ENCODE measurements around the gene ALKBH5.

Gene ALKBH5

GRCh38 chr17:18140648-18141047 is 43.0 kb upstream of the ALKBH5 start (continued):
- TF ChIP-seq ZNF596 (tag by site-specific recombination; IDR thresholded peaks at IDR 0.05): no peak
- TF ChIP-seq ZNF146 (tag by site-specific recombination; IDR thresholded peaks at IDR 0.05): no peak

- H3K4me1 ChIP-seq (ENCODE audit: control insufficient read depth, insufficient read depth, low read length): no peaks in the 10 kb centered on the region
- no peaks in the 10 kb centered on the region for H3K9me3 ChIP-seq (ENCODE audit: control insufficient read depth, insufficient read depth, low read depth, low read length)
- CTCF ChIA-PET: interaction anchor here (0.6 to 2.9 kb wide), 29 partner anchors 9 to 416 kb away, joined by 3 to 32 read pairs (median 4); partner anchors contain the start of genes ALKBH5 and MIEF2
- no peak overlapping the region for H3K4me3 ChIP-seq (ENCODE audit: low read depth, low read length)
- POLR2A ChIA-PET: no interaction called here
- no peak overlapping the region for H3K27ac ChIP-seq (ENCODE audit: extremely low read depth, low read depth, low read length)
- TF ChIP-seq ZNF654 (tag by site-specific recombination; IDR thresholded peaks at IDR 0.05; ENCODE audit: low read depth) (peak; percentile 75), CTCF (tag by site-specific recombination; IDR thresholded peaks at IDR 0.05) (peak; percentile 31; the same call in 1 of the 2 replicates), ZNF398 (tag by site-specific recombination; IDR thresholded peaks at IDR 0.05) (no peak), KLF9 (tag by site-specific recombination; IDR thresholded peaks at IDR 0.05; ENCODE audit: low read depth) (no peak)
- H3K36me3 ChIP-seq (ENCODE audit: control insufficient read depth in 2 of 2, insufficient read depth in 1 of 2, low read length in 2 of 2): no peaks in the 10 kb centered on the region
These were observed 42.3 kb upstream of the ALKBH5 start for GRCh38 chr17:18141210-18141803.

GRCh38 chr17:18142417-18142816 is 41.2 kb upstream of the ALKBH5 start:
- Histone ChIP-seq H3K36me3 (ENCODE audit: control insufficient read depth in 2 of 2, insufficient read depth in 1 of 2, low read length in 2 of 2) (no peaks in the 10 kb centered on the region), H3K9me3 (ENCODE audit: control insufficient read depth, insufficient read depth, low read depth, low read length) (no peaks in the 10 kb centered on the region), H3K4me3 (ENCODE audit: low read depth, low read length) (no peak overlapping the region), H3K27ac (ENCODE audit: extremely low read depth, low read depth, low read length) (no peak overlapping the region), H3K4me1 (ENCODE audit: control insufficient read depth, insufficient read depth, low read length) (no peaks in the 10 kb centered on the region)
- POLR2A ChIA-PET: no interaction called here
- CTCF ChIA-PET: interaction anchor here (0.6 to 2.9 kb wide), 20 partner anchors 10 to 221 kb away, joined by 3 to 32 read pairs (median 4); partner anchors contain the start of gene ALKBH5
- no peak for TF ChIP-seq HOXA7 (CRISPR knock-in tag; IDR thresholded peaks at IDR 0.05; ENCODE audit: borderline replicate concordance)
- peak; percentile 81 for TF ChIP-seq ZNF768 (tag by site-specific recombination; IDR thresholded peaks at IDR 0.05)
- no peak for TF ChIP-seq WT1 (tag by site-specific recombination; IDR thresholded peaks at IDR 0.05)
- no peak for TF ChIP-seq ZNF394 (tag by site-specific recombination; IDR thresholded peaks at IDR 0.05; ENCODE audit: borderline replicate concordance)

- H3K9me3 ChIP-seq (ENCODE audit: control insufficient read depth, insufficient read depth, low read depth, low read length): no peaks in the 10 kb centered on the region
- H3K27ac ChIP-seq (ENCODE audit: extremely low read depth, low read depth, low read length): no peak overlapping the region
- no peak overlapping the region for H3K4me3 ChIP-seq (ENCODE audit: low read depth, low read length)
- H3K4me1 ChIP-seq (ENCODE audit: control insufficient read depth, insufficient read depth, low read length): no peaks in the 10 kb centered on the region
- H3K36me3 ChIP-seq (ENCODE audit: control insufficient read depth in 2 of 2, insufficient read depth in 1 of 2, low read length in 2 of 2): no peaks in the 10 kb centered on the region
- ChIA-PET CTCF (interaction anchor here (0.6 to 2.8 kb wide), 16 partner anchors 9 to 784 kb away, joined by 3 to 32 read pairs (median 4); partner anchors contain the start of gene ALKBH5), POLR2A (interaction anchor here (1.1 kb wide), 1 partner anchor 10 kb away, joined by 3 read pairs; no protein-coding TSS in a partner anchor)
- TF ChIP-seq SCRT2 (tag by site-specific recombination; IDR thresholded peaks at IDR 0.05) (peak; percentile 78), ZNF202 (tag by site-specific recombination; IDR thresholded peaks at IDR 0.05; ENCODE audit: borderline replicate concordance) (no peak), EGR2 (tag by site-specific recombination; IDR thresholded peaks at IDR 0.05; ENCODE audit: low read depth) (0 out of 2 replicates have a peak, but pooled peaks have one; percentile 10), ZNF76 (tag by site-specific recombination; IDR thresholded peaks at IDR 0.05; ENCODE audit: borderline replicate concordance, low read depth) (0 out of 2 replicates have a peak, but pooled peaks have one; percentile 25)
These were observed 40.3 kb upstream of the ALKBH5 start for GRCh38 chr17:18143044-18143936.

All from HEK293 (cell line).